ENCODE measurements around the gene OSMR. TPM values are rescaled to one million over a fixed set of nuclear protein-coding genes. Genes with fewer than 3 reads are reported as not detected.

OSMR gene
- total and polyA plus RNA-seq, 2 of the 13 experiments (the other 11 are each of a cell fraction or from before 2014, with no cell fraction given): 21.3 to 86.5 TPM

- Histone ChIP-seq H3K9ac (ENCODE audit: insufficient read depth, low read depth, low read length) (no peak overlapping the region), H3K27ac (ENCODE audit: extremely low read length, insufficient read depth, low read length) (no peak overlapping the region), H4K20me1 (ENCODE audit: insufficient read depth, low read length) (no peaks in the 10 kb centered on the region; the same call in 1 of the 2 replicates), H3K36me3 (replicated peaks in 1 of 2; ENCODE audit: control insufficient read depth in 1 of 2, insufficient read depth in 2 of 2, low read length in 2 of 2) (no peaks in the 10 kb centered on the region), H3K4me3 (replicated peaks in 1 of 3; ENCODE audit: insufficient read depth in 1 of 3, low read depth in 2 of 3, low read length in 3 of 3) (no peak overlapping the region), H3K9me3 (ENCODE audit: low read length) (no peaks in the 10 kb centered on the region), H3K4me2 (ENCODE audit: low read depth, low read length) (no peak overlapping the region), H3K79me2 (ENCODE audit: insufficient read depth, low read length) (no peaks in the 10 kb centered on the region), H3K27me3 (ENCODE audit: control insufficient read depth in 1 of 2, insufficient read depth in 2 of 2, low read length in 2 of 2) (no peaks in the 10 kb centered on the region), H3K4me1 (ENCODE audit: insufficient read depth, low read length) (peaks cover 42% of the 10 kb centered on the region), H2AFZ (ENCODE audit: low read length) (no peak overlapping the region)
- whole genome bisulfite sequencing (ENCODE audit: low lambda C conversion rate): 96% methylated on average over 4 of the region's 4 CpGs
- ChIA-PET POLR2A (interaction anchor here (0.7 kb wide), 1 partner anchor 17 kb away, joined by 3 read pairs; no protein-coding TSS in a partner anchor), CTCF (ENCODE audit: low intra/inter-chr PET ratio, low total read pairs) (no interaction called here)
- intact Hi-C loops (cut with micrococcal nuclease; ENCODE audit: unreplicated experiment) (no loop called here), in situ Hi-C loops (cut with HindIII; ENCODE audit: extremely low pct_ligation_motif_present, low pct_unique_long_range_greater_than_20kb) (no loop called here)
- FAIRE-seq (no peak), ATAC-seq (no peak), DNase-seq (ENCODE audit: low spot score) (no peak)
- BruUV-seq (replicated peaks): no TSS peak
- TF ChIP-seq ERF (CRISPR knock-in tag; IDR thresholded peaks at IDR 0.05): no peak
- TF ChIP-seq SATB2 (CRISPR knock-in tag; IDR thresholded peaks at IDR 0.05): no peak
- no peak for TF ChIP-seq PHF8 (CRISPR knock-in tag; IDR thresholded peaks at IDR 0.05)
- no peak for TF ChIP-seq HOXA7 (CRISPR knock-in tag; IDR thresholded peaks at IDR 0.05)
- TF ChIP-seq, protein P1, sequence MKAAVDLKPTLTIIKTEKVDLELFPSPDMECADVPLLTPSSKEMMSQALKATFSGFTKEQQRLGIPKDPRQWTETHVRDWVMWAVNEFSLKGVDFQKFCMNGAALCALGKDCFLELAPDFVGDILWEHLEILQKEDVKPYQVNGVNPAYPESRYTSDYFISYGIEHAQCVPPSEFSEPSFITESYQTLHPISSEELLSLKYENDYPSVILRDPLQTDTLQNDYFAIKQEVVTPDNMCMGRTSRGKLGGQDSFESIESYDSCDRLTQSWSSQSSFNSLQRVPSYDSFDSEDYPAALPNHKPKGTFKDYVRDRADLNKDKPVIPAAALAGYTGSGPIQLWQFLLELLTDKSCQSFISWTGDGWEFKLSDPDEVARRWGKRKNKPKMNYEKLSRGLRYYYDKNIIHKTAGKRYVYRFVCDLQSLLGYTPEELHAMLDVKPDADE (CRISPR knock-in tag; IDR thresholded peaks at IDR 0.05): no peak
- TF ChIP-seq HDAC1 (CRISPR knock-in tag; IDR thresholded peaks at IDR 0.05): no peak
- TF ChIP-seq SKIL (CRISPR knock-in tag; IDR thresholded peaks at IDR 0.05; ENCODE audit: borderline replicate concordance): no peak
- no peak for TF ChIP-seq SMAD3 (CRISPR knock-in tag; IDR thresholded peaks at IDR 0.05)
- no peak for TF ChIP-seq FOXO1 (CRISPR knock-in tag; IDR thresholded peaks at IDR 0.05)
- TF ChIP-seq SKI (IDR thresholded peaks at IDR 0.05; ENCODE audit: partially characterized antibody): no peak
Observed at GRCh38 chr5:38827525-38827924, 18.3 kb upstream of the OSMR start.
